Dendritic cell treated with granulocyte-macrophage colony-stimulating factor and Interleukin-4, amounts not matched to agents 40 ng/mL and 50 ng/mL, for 4 days (primary cell): Measurements from ENCODE around the gene ARHGEF3.
A peak's percentile ranks its signal among the peaks of the same experiment; 100 is the strongest.

Experiments
- H3K27ac Mint-ChIP-seq: one replicate; pipeline ENCODE4 v1.8.0; 2022; ENCODE audit warnings: mild to moderate bottlenecking, mixed read lengths
- H3K27me3 Mint-ChIP-seq: one replicate; pipeline ENCODE4 v1.8.0; 2022; ENCODE audit warnings: mild to moderate bottlenecking, mixed read lengths
- H3K36me3 Mint-ChIP-seq: one replicate; pipeline ENCODE4 v1.8.0; 2022; ENCODE audit warnings: low read depth, mixed read lengths
- H3K4me1 Mint-ChIP-seq: one replicate; pipeline ENCODE4 v1.8.0; 2022; ENCODE audit warnings: low read depth, mixed read lengths
- H3K4me3 Mint-ChIP-seq: one replicate; pipeline ENCODE4 v1.8.0; 2022; ENCODE audit warnings: mild to moderate bottlenecking, moderate library complexity, mixed read lengths
- H3K9me3 Mint-ChIP-seq: one replicate; pipeline ENCODE4 v1.8.0; 2022; ENCODE audit warnings: mixed read lengths
- intact Hi-C: fragments of 100-400 bp; cut with micrococcal nuclease; formaldehyde crosslinking; loops from one replicate; pipeline ENCODE4 v1.15.0; 2022

Gene ARHGEF3, protein sequence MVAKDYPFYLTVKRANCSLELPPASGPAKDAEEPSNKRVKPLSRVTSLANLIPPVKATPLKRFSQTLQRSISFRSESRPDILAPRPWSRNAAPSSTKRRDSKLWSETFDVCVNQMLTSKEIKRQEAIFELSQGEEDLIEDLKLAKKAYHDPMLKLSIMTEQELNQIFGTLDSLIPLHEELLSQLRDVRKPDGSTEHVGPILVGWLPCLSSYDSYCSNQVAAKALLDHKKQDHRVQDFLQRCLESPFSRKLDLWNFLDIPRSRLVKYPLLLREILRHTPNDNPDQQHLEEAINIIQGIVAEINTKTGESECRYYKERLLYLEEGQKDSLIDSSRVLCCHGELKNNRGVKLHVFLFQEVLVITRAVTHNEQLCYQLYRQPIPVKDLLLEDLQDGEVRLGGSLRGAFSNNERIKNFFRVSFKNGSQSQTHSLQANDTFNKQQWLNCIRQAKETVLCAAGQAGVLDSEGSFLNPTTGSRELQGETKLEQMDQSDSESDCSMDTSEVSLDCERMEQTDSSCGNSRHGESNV

GRCh38 chr3:56801662-56802377, at the start of gene ARHGEF3:
Gene ARHGEF3, minus strand, starts transcription at chr3:56801949. Its CDS starts 151 bp downstream, at chr3:56801798.
- H3K4me1 Mint-ChIP-seq, result peaks cover 22% of the 10 kb centered on the region
- H3K27ac Mint-ChIP-seq, result peak within 1 kb of the TSS; percentile 68
- no peaks in the 10 kb centered on the region for H3K9me3 Mint-ChIP-seq

GRCh38 chr3:56849698-56850097, 47.9 kb upstream of the ARHGEF3 start:
- intact Hi-C loops, result loop anchor here (10.0 kb wide), 1 partner anchor 135 kb away; no protein-coding TSS in a partner anchor
- Mint-ChIP-seq H3K4me1 (no peaks in the 10 kb centered on the region), H3K9me3 (no peaks in the 10 kb centered on the region), H3K36me3 (no peaks in the 10 kb centered on the region), H3K27ac (no peak overlapping the region), H3K27me3 (peaks cover 18% of the 10 kb centered on the region), H3K4me3 (no peak overlapping the region)

More at GRCh38 chr3:56801662-56802377, at the start of gene ARHGEF3:
- peaks cover 2% of the 10 kb centered on the region for H3K27me3 Mint-ChIP-seq
- H3K36me3 Mint-ChIP-seq, result peaks cover 8% of the 10 kb centered on the region
- intact Hi-C loops, result loop anchor here (2.0 kb wide), 1 partner anchor 187 kb away; no protein-coding TSS in a partner anchor
- peak within 1 kb of the TSS; percentile 94 for H3K4me3 Mint-ChIP-seq

- H3K4me3 Mint-ChIP-seq, result no peak overlapping the region
- H3K27me3 Mint-ChIP-seq, result peaks cover 16% of the 10 kb centered on the region
- no peaks in the 10 kb centered on the region for H3K4me1 Mint-ChIP-seq
- H3K36me3 Mint-ChIP-seq, result no peaks in the 10 kb centered on the region
- no peak overlapping the region for H3K27ac Mint-ChIP-seq
- H3K9me3 Mint-ChIP-seq, result no peaks in the 10 kb centered on the region
- intact Hi-C loops, result no loop called here
Measured at GRCh38 chr3:56845505-56845904, 43.8 kb upstream of the ARHGEF3 start.

- H3K27me3 Mint-ChIP-seq, result peaks cover 21% of the 10 kb centered on the region
- intact Hi-C loops, result no loop called here
- no peak overlapping the region for H3K4me3 Mint-ChIP-seq
- H3K9me3 Mint-ChIP-seq, result no peaks in the 10 kb centered on the region
- H3K36me3 Mint-ChIP-seq, result no peaks in the 10 kb centered on the region
- H3K27ac Mint-ChIP-seq, result no peak overlapping the region
- H3K4me1 Mint-ChIP-seq, result no peaks in the 10 kb centered on the region
Measured at GRCh38 chr3:56844536-56844935, 42.8 kb upstream of the ARHGEF3 start.

DNA sequence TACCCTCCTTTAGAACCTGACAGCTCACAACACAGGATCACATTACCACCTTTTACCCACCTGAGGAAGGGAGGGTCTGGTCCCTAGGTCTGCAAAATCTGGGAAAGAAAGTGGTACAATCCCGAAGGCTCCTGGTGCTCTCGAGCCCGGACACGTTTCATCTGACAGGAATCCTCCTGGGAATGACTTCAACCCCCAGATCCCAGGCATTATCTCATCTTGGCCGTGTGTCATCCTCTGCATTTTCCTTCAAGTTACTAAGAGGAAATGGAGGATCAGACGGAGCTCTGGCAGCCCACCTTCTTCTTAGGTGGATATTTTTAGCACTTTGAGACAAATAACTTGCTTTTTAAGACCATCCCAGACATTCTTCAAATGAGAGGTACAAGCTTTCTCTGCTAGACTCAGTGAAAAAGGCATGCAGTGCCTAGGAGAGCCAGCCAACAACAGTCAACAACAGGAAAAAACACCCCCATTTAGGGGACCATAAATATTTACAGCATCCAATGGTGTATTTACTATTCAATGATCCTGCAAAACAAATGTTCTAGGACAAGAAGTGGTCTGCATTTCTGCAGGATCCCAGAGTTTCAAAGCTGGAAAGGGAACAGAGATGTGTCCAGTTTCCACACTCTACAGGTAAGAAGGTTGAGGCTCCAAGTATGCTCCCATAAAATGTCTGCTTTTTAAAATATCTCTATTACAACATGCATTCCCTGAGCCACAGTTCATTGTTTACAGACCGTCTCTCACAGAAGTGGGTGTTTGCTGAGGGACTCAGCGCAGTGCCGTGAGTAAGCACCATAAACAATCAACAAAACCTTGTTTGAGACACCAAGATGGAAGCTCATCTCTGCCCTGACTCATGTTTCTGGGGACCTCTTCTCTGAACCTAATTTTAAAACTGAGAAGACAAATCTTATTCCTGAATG, 38.3 kb upstream of the ARHGEF3 start:
- Mint-ChIP-seq H3K4me1 (no peaks in the 10 kb centered on the region), H3K4me3 (no peak overlapping the region), H3K27me3 (peaks cover 31% of the 10 kb centered on the region), H3K36me3 (no peaks in the 10 kb centered on the region), H3K9me3 (no peaks in the 10 kb centered on the region), H3K27ac (no peak overlapping the region)
- intact Hi-C loops, result no loop called here

- H3K9me3 Mint-ChIP-seq, result no peaks in the 10 kb centered on the region
- peaks cover 6% of the 10 kb centered on the region for H3K4me1 Mint-ChIP-seq
- H3K27me3 Mint-ChIP-seq, result peaks cover 35% of the 10 kb centered on the region
- no peak overlapping the region for H3K27ac Mint-ChIP-seq
- H3K4me3 Mint-ChIP-seq, result no peak overlapping the region
- no peaks in the 10 kb centered on the region for H3K36me3 Mint-ChIP-seq
- intact Hi-C loops, result no loop called here
Measured at GRCh38 chr3:56838448-56838847, 36.7 kb upstream of the ARHGEF3 start.

DNA sequence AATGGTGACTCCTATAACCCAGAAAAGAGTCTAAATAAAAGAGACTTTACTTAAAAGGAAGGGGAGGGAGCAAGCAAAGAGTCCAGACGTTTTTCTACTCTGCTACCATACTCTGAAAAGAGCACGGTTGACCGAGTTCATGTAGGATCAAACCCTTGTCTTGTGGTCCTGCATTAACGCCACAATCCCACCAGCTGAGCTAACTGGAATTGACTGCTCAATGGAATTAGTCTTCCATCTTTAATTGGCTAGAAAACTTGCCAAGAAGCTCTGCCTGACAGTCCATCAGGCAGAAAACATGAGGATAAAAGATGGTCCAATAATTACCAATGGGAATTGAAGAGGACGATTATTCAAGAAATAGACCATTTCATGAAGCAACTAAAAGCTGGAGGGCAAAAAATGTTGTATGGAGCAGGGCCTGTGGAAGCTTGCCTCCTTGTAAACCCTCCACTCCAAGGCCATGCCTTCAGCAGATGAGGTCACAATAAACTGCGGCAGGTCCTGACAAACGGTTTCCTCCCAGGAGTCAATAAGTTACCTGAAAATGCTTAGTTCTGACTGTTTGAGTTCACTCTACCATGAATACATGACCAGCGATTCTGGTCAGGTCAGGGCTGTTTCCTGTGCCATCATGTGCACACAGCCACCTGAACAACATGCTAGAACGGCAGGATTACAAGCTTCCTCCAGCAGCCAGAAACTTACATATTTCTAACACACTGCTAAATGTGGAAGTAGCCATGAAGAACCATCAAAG, 35.6 kb upstream of the ARHGEF3 start:
- H3K4me1 Mint-ChIP-seq, result peaks cover 16% of the 10 kb centered on the region
- no peak overlapping the region for H3K27ac Mint-ChIP-seq
- no peak overlapping the region for H3K4me3 Mint-ChIP-seq
- no peaks in the 10 kb centered on the region for H3K9me3 Mint-ChIP-seq
- H3K27me3 Mint-ChIP-seq, result peaks cover 37% of the 10 kb centered on the region
- intact Hi-C loops, result no loop called here
- H3K36me3 Mint-ChIP-seq, result no peaks in the 10 kb centered on the region

- Mint-ChIP-seq H3K4me3 (no peak overlapping the region), H3K27ac (no peak overlapping the region), H3K4me1 (peaks cover 17% of the 10 kb centered on the region)
Measured at GRCh38 chr3:56836276-56837163, 34.8 kb upstream of the ARHGEF3 start.

GRCh38 chr3:56835650-56836227, 34.0 kb upstream of the ARHGEF3 start:
- intact Hi-C loops, result no loop called here
- H3K36me3 Mint-ChIP-seq, result no peaks in the 10 kb centered on the region
- H3K4me3 Mint-ChIP-seq, result no peak overlapping the region
- no peaks in the 10 kb centered on the region for H3K9me3 Mint-ChIP-seq
- H3K27me3 Mint-ChIP-seq, result peaks cover 44% of the 10 kb centered on the region
- no peak overlapping the region for H3K27ac Mint-ChIP-seq
- peaks cover 17% of the 10 kb centered on the region for H3K4me1 Mint-ChIP-seq

More at GRCh38 chr3:56836276-56837163, 34.8 kb upstream of the ARHGEF3 start:
- intact Hi-C loops, result no loop called here
- no peaks in the 10 kb centered on the region for H3K36me3 Mint-ChIP-seq
- no peaks in the 10 kb centered on the region for H3K9me3 Mint-ChIP-seq
- peaks cover 41% of the 10 kb centered on the region for H3K27me3 Mint-ChIP-seq

DNA sequence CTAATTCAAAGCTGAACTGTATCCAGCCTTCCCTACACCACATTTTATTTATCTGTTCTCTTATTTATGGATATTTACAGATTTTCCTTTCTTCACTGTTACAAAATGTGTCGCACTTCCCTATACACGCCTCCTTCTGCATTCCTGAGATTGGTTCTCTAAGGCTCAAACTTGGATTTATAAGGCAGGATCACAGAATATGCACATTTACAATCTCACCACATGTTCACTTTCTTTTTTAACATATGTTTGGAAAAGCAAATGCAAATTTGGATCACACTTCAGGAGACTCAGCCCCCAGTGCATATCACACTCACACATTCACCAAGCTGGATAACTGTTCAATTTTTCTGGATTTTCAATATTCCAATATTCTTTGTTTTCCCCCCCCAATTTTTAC, 31.8 kb upstream of the ARHGEF3 start:
- no peaks in the 10 kb centered on the region for H3K36me3 Mint-ChIP-seq
- peaks cover 17% of the 10 kb centered on the region for H3K4me1 Mint-ChIP-seq
- H3K27ac Mint-ChIP-seq, result no peak overlapping the region
- no peak overlapping the region for H3K4me3 Mint-ChIP-seq
- intact Hi-C loops, result loop anchor here (2.0 kb wide), 1 partner anchor 29 kb away; no protein-coding TSS in a partner anchor
- H3K9me3 Mint-ChIP-seq, result no peaks in the 10 kb centered on the region
- H3K27me3 Mint-ChIP-seq, result peaks cover 59% of the 10 kb centered on the region

DNA sequence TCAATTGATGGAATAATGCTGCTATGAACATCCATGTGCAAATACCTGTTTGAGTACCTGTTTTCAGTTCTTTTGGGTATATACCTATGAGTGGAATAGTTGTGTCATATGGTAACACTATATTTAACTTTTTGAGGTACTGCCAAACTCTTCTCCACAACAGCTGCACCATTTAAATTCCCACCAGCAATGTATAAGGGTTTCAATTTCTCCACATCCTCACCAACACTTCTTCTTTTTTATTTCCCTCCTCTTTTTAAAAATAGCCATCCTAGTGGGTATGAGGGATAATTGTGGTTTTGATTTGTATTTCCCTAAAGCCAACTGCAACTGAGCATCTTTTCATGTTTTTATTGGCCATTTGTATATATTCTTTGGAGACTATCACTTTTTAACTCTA, 31.3 kb upstream of the ARHGEF3 start:
- intact Hi-C loops, result loop anchor here (2.0 kb wide), 1 partner anchor 28 kb away; no protein-coding TSS in a partner anchor

GRCh38 chr3:56831572-56831971, 29.8 kb upstream of the ARHGEF3 start:
- no peak overlapping the region for H3K4me3 Mint-ChIP-seq
- no peaks in the 10 kb centered on the region for H3K36me3 Mint-ChIP-seq
- peaks cover 53% of the 10 kb centered on the region for H3K27me3 Mint-ChIP-seq
- no peaks in the 10 kb centered on the region for H3K9me3 Mint-ChIP-seq
- intact Hi-C loops, result no loop called here
- no peak overlapping the region for H3K27ac Mint-ChIP-seq
- peaks cover 17% of the 10 kb centered on the region for H3K4me1 Mint-ChIP-seq

More for the DNA sequence above, 31.3 kb upstream of the ARHGEF3 start:
- no peaks in the 10 kb centered on the region for H3K36me3 Mint-ChIP-seq
- H3K27ac Mint-ChIP-seq, result no peak overlapping the region
- H3K9me3 Mint-ChIP-seq, result no peaks in the 10 kb centered on the region
- H3K4me1 Mint-ChIP-seq, result peaks cover 17% of the 10 kb centered on the region
- no peak overlapping the region for H3K4me3 Mint-ChIP-seq
- peaks cover 63% of the 10 kb centered on the region for H3K27me3 Mint-ChIP-seq
